ENCODE data around the gene IGFL3.
A peak's percentile ranks its signal among the peaks of the same experiment; 100 is the strongest.

Gene IGFL3

DNA sequence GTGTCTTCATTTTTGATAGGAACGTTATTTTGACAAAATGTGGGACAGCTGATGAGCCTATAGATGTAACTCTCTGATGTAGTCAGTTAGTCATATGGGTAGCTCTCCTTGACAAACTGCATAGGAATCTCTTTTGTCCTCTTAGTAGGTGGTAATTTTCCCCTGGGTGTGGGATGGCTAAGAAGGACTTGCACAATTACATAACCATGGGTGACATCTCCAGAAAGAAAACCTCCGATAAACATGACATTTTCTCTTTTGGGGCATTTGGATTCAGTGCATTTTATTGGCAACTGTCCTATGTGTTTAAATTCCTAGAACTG lies 41.8 kb downstream of the IGFL3 start:
- TF ChIP-seq CTCF (IDR thresholded peaks at IDR 0.05; ENCODE audit: low read depth, low read length, poor library complexity, severe bottlenecking) (no peak), EZH2phosphoT487 (IDR thresholded peaks at IDR 0.05; ENCODE audit: borderline replicate concordance, low read length) (no peak)
- Histone ChIP-seq H3K36me3 (ENCODE audit: control insufficient read depth, low read length) (no peaks in the 10 kb centered on the region), H3K4me3 (ENCODE audit: low read length) (no peak overlapping the region), H3K9me3 (ENCODE audit: control insufficient read depth, insufficient read depth, low read length) (no peaks in the 10 kb centered on the region; the same call in 1 of the 2 replicates), H3K4me1 (ENCODE audit: control insufficient read depth, low read length) (no peaks in the 10 kb centered on the region), H3K27ac (ENCODE audit: low read depth, low read length) (no peak overlapping the region), H3K9me2 (replicated peaks; ENCODE audit: control insufficient read depth, low read length) (no peaks in the 10 kb centered on the region), H3F3A (ENCODE audit: control insufficient read depth, insufficient read depth) (no peaks in the 10 kb centered on the region), H4K20me1 (ENCODE audit: control insufficient read depth, insufficient read depth, low read depth, low read length) (no peaks in the 10 kb centered on the region; the same call in 1 of the 2 replicates), H3K27me3 (ENCODE audit: control insufficient read depth, low read length) (peaks cover 7% of the 10 kb centered on the region), H3K79me2 (ENCODE audit: control insufficient read depth, low read length) (no peaks in the 10 kb centered on the region), H3K4me2 (ENCODE audit: low read length) (no peak overlapping the region)

DNA sequence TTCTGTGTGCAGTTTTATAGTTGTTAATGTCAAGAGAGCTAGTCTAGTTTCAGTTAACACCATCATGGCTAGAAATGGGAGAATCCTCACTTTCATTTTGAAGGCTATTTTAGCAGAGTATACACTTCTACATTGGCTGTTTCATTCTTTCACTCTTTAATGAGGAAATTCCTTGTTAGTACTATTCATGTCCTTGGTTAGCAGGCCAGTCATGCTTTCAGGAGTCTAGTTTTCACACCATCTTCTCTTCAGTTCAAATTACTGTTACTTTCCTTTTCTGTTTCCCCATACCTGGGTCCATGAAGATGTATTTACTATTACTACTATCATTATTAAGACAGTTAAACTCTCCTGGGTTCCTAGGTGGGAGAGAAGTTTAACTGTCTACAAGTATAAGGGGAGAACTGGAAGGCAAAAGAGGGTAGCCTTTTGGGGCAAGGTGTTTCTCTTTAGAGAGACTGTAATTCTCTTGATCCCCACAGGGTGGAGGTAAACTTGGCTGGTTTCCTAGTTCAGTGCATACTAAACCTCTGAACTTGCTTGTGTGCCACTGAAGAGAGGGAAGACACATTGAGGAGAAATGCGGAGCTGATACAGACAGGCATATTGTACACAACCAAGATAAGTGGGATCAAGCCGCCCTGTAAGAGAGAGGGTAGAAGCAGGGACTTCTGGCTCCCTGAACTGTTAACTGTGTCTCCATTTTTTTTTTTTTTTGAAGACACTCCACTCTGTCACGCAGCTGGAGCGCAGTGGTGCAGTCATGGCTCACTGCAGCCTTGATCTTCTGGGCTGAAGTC lies 42.4 kb downstream of the IGFL3 start:
- no peaks in the 10 kb centered on the region for H3K9me2 ChIP-seq (replicated peaks; ENCODE audit: control insufficient read depth, low read length)

GRCh38 chr19:46080561-46080960 lies 43.9 kb downstream of the IGFL3 start:
- Histone ChIP-seq H3K9me3 (ENCODE audit: control insufficient read depth, insufficient read depth, low read length) (no peaks in the 10 kb centered on the region), H3K4me3 (ENCODE audit: low read length) (no peak overlapping the region), H3K4me1 (ENCODE audit: control insufficient read depth, low read length) (no peaks in the 10 kb centered on the region), H3K36me3 (ENCODE audit: control insufficient read depth, low read length) (no peaks in the 10 kb centered on the region), H3K79me2 (ENCODE audit: control insufficient read depth, low read length) (no peaks in the 10 kb centered on the region), H3K27me3 (ENCODE audit: control insufficient read depth, low read length) (peaks cover 22% of the 10 kb centered on the region), H3K27ac (ENCODE audit: low read depth, low read length) (no peak overlapping the region), H3K4me2 (ENCODE audit: low read length) (no peak overlapping the region), H3F3A (ENCODE audit: control insufficient read depth, insufficient read depth) (no peaks in the 10 kb centered on the region), H4K20me1 (ENCODE audit: control insufficient read depth, insufficient read depth, low read depth, low read length) (no peaks in the 10 kb centered on the region; the same call in 1 of the 2 replicates), H3K9me2 (replicated peaks; ENCODE audit: control insufficient read depth, low read length) (no peaks in the 10 kb centered on the region)
- TF ChIP-seq CTCF (IDR thresholded peaks at IDR 0.05; ENCODE audit: low read depth, low read length, poor library complexity, severe bottlenecking) (no peak), EZH2phosphoT487 (IDR thresholded peaks at IDR 0.05; ENCODE audit: borderline replicate concordance, low read length) (no peak)

More for the DNA sequence above, 42.4 kb downstream of the IGFL3 start:
- H3K27me3 ChIP-seq (ENCODE audit: control insufficient read depth, low read length) = peaks cover 10% of the 10 kb centered on the region
- no peak overlapping the region for H3K4me2 ChIP-seq (ENCODE audit: low read length)
- no peak for TF ChIP-seq EZH2phosphoT487 (IDR thresholded peaks at IDR 0.05; ENCODE audit: borderline replicate concordance, low read length)
- peak; percentile 60 for TF ChIP-seq CTCF (IDR thresholded peaks at IDR 0.05; ENCODE audit: low read depth, low read length, poor library complexity, severe bottlenecking)
- no peak overlapping the region for H3K27ac ChIP-seq (ENCODE audit: low read depth, low read length)
- H3K9me3 ChIP-seq (ENCODE audit: control insufficient read depth, insufficient read depth, low read length) = no peaks in the 10 kb centered on the region
- no peak overlapping the region for H3K4me3 ChIP-seq (ENCODE audit: low read length)
- H3K79me2 ChIP-seq (ENCODE audit: control insufficient read depth, low read length) = no peaks in the 10 kb centered on the region
- no peaks in the 10 kb centered on the region for H3F3A ChIP-seq (ENCODE audit: control insufficient read depth, insufficient read depth)
- H3K36me3 ChIP-seq (ENCODE audit: control insufficient read depth, low read length) = no peaks in the 10 kb centered on the region
- H3K4me1 ChIP-seq (ENCODE audit: control insufficient read depth, low read length) = no peaks in the 10 kb centered on the region
- H4K20me1 ChIP-seq (ENCODE audit: control insufficient read depth, insufficient read depth, low read depth, low read length) = no peaks in the 10 kb centered on the region; the same call in 1 of the 2 replicates
